Mesenteric fat pad (tissue), 1 donor: ENCODE measurements around the gene TET2. TPM values are rescaled to one million over a fixed set of nuclear protein-coding genes. Genes with fewer than 3 reads are reported as not detected.

Experiments used
- DNase-seq: peaks from one replicate; pipeline ENCODE4 v3.0.0-alpha.2; 2020; ENCODE audit warnings: low spot score
- total RNA-seq: library from RNA; stranded (reverse); fragmentation: NEBNext Ultra II Directional; extraction: Animal tissue kit (Norgen Biotek cat#: 25700); gene quantifications from one replicate; pipeline ENCODE4 v1.2.1, GENCODE V29; 2021
- donor health status: DM: yes; HTN: yes; CAD: no.

Gene TET2
- total RNA-seq, 1 donor from 2014 or later, result 23.9 TPM

GRCh38 chr4:105140684-105141490, 5.8 kb upstream of the TET2 start:
- no peak for DNase-seq

- no peak for DNase-seq
Observed at GRCh38 chr4:105145156-105145902, 1.3 kb upstream of the TET2 start.

DNA sequence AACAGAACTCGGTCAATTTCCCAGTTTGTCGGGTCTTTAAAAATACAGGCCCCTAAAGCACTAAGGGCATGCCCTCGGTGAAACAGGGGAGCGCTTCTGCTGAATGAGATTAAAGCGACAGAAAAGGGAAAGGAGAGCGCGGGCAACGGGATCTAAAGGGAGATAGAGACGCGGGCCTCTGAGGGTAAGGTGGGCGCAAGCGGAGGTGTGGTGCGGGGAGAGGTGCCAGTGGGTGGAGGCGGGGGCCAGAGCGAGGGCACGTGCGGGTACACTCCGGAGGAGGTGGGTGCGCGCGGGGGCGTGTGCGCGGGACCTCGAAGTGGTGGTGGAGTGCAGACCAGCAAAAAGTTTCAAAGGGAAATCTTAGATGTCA, 787 bp upstream of the TET2 start:
- DNase-seq, result no peak

DNA sequence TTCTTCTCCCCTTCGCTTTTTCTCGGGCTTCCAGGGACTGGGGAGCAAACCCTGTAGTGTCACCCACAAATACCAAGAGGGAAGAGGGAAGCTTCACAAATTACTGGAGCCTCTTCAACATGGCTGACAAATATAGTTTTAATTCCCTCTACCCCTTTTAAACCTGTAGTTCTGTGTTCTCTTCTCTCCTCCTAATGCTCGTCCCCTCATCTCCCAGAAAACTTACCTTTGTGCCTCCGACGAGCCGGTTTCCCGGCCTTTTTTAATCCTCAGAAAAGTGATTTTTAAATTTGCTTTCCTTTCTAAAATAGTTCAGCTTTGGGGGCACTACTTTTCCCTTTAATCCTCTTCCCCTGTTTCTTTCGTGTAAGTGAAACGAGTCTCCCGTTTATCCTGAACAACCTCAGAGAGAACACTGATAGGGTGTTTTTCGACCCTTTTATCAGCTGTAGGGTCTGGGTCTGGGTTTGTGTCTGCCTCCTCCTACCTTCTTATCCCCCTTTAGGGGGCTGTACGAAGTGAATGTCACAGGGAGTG, 408 bp downstream of the TET2 start:
- no peak for DNase-seq

DNA sequence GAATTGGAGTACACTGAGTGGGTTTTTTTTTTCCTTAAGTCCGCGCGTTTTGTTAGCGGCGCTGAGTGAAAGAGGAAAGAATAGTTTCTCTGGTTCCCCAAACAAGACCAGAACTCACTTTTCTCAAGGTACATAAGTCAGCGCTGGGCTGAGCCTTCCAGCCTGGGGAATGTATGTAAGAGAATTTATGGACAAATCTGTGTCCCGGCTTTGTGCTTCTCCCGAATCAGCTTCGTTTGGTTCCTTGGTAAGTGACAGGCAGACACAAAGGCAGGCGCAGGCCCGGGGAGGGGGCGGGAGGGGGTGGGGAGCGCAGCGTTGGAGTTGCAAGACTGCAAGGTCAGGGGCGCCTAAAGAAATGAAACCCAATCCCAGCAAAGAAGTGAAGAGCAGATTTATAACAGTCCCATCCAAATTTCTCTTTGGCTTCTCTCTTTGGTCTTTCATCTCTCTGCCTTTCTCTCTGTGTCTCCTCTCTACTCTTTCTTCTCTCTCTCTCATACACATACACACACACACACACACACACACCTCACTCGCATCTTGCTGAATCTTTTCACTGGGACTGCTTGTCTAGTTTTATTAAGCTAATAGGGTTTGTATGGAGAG, 981 bp downstream of the TET2 start:
- DNase-seq, result no peak

- DNase-seq, result no peak
Observed at GRCh38 chr4:105148356-105148755, 1.7 kb downstream of the TET2 start.

GRCh38 chr4:105148776-105149175, 2.1 kb downstream of the TET2 start:
- DNase-seq, result no peak

DNA sequence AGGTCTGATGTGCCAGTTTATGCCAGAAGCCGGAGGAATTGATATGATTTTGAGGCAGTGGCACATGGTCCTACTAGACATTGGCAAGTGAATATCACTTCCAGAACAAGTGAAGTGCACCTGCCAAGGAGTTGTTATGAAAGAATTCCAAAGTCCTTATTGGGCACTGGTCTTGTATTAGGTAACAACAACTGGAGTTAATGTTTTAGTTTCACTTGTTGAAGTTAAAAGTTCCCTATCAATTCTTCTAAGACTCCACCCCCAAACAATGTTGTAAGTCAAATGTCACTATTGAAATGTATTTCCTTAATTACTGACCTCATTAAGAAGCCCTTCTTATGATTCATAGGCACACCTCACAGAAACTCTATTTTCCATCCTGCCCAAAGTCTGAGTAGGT, 3.1 kb downstream of the TET2 start:
- no peak for DNase-seq

- no peak for DNase-seq
Observed at GRCh38 chr4:105150503-105150902, 3.8 kb downstream of the TET2 start.

GRCh38 chr4:105153749-105154148, 7.1 kb downstream of the TET2 start:
- no peak for DNase-seq

DNA sequence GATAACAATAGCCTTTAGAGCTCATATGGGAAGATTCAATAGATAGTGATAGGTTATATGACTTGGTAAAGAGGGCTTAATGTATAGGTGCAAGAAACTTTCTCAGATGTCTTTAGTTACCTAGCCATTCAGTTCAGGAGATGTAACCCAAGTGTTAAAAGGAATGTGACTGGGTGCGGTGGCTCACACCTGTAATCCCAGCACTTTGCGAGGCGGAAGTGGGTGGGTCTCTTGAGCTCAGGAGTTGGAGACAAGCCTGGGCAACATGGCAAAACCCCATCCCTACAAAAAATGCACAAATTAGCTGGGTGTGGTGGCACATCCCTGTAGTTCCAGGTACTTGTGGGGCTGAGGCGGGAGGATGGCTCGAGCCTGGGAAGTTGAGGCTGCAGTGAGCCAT, 7.9 kb downstream of the TET2 start:
- DNase-seq, result no peak

- DNase-seq, result no peak
Observed at GRCh38 chr4:105155426-105155825, 8.8 kb downstream of the TET2 start.

- no peak for DNase-seq
Observed at GRCh38 chr4:105158837-105159236, 12.2 kb downstream of the TET2 start.

DNA sequence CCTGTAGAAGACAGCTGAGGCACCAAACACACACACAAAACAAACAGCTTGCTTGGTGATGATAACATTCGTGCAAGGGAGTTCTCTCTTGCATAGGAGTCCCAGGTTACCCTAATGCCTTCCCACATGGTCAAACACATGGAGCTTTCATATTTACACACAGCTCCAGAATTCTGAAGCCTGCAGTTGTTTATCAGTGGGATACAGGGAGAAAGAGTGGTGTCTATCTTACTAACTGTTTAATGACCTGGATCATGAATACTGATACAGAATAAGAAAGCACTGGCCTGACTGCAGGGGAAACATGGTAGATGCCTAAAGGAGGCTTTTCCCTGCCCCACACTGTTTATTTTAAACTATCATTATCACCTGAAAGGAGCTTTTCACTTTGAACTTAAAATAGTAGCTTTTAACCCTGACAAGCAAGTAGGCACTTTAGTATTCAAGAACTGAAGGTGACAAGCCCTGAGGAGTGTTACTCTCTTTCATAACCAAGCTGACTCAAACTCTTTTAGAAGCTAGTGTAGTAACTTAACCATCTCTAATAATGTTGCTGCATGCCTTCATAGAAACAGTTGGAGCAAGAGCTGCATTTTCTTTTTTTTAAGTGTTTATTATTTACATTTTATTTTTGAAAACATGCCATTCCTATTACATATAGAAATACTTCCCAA, 15.6 kb downstream of the TET2 start:
- no peak for DNase-seq

DNA sequence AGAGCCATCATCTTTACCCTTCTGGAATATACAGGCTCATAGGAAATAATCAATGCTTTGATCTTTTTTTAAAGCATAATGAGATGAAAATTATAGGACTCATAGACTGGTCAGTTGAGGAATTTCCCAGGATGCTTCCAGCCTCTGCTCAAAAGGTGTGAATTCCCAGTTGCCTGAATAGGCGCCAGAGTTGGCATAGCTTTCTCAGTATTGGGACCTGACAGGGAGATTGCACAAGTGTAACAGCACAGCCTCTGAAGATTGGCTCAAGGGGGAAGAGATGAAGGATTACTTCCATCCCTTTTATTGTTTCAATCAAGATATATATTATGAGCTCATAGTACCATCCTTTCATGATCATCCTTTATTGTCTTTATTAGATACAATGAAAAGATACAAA, 17.9 kb downstream of the TET2 start:
- DNase-seq, result no peak

DNA sequence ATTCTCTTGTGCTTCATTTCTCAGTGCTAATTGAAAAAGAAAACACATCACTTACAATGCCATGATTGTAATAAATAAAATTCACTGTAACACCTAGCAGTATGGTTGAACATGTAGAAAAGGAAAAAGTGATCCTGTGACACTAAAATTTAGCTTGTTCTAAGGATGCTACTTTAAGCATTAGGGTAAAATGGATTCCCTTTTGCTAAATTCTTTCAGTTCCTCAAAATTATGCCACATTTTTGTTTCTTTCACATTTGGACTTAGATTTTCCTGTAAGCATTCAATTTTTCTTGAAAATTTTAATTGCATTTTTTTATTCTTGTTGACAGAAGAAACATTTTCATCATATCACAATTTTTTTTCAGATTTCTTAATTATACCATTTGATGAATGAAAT, 19.4 kb downstream of the TET2 start:
- no peak for DNase-seq

DNA sequence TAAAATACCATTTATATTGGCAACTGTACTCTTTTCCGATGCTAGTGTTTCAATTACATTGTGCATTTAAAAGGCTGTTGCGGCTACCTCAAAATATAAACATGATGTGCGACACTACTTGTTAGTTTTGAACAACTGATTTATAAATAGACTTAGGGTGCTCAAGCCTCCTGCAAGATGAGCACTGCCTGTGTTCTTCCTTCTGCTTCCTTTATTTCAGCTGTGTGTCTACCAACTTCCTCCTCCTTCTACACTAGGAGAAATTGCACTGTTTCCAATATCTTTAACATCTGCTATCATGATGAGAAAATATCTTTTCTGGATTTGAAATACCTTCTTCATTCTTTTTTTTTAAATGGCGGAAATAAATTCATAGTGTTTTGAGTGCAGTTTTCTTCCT, 24.0 kb downstream of the TET2 start:
- DNase-seq, result no peak

DNA sequence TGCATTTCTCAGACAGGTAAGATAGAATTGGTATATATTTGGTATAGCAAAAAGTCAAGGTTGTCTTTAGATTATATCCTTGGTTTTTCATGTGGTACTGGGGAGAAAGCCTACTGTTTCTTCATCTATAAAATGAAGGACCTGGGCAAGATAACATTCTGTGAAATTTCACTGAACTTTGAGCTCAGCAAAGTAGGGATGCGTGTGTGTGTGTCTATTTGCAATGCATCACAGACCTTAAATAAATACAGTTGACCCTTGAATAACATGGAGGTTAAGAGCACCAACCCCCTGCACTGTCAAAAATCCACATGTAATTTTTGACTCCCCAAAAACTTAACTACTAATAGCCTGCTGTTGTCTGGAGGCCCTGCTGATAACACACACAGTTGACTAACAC, 25.2 kb downstream of the TET2 start:
- DNase-seq, result no peak

- no peak for DNase-seq
Observed at GRCh38 chr4:105174098-105174497, 27.4 kb downstream of the TET2 start.

- DNase-seq, result no peak
Observed at GRCh38 chr4:105179539-105180401, 33.1 kb downstream of the TET2 start.

DNA sequence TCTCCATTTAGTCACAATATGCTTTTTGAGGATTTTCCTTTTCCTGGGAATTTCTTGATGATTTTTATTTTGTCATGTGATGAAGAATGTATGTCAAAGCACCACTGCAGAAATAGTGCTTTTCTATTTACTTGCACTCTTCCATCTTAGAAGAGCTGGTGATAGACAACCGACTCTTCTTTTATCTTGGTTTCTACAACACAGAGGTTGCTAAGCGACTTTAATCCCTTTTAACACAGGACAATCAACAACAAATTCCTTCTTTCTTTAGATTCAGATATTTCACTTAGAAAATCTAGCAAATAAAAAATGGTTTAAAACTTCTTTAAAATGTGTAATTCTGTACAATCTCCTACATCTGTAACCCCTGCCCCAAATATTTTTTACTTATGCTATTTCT, 34.6 kb downstream of the TET2 start:
- DNase-seq, result no peak
